HL-60 (cell line): ENCODE data around the gene TGFA.
A peak's percentile ranks its signal among the peaks of the same experiment; 100 is the strongest.

Experiments
- DNase-seq, 2 experiments: peaks; one replicate each; pipeline ENCODE4 v3.0.0-alpha.2; 2010 to 2020; ENCODE audit warnings: low read depth in 1 of 2, low spot score in 1 of 2
- H3K27ac ChIP-seq: fragments of 250-450 bp; sonication (Bioruptor Pico); replicated peaks from 2 replicates; pipeline ENCODE4 v1.5.1; 2020; ENCODE audit warnings: mild to moderate bottlenecking, moderate library complexity
- H3K27me3 ChIP-seq: fragments of 250-450 bp; sonication (Bioruptor Pico); 2 replicates; pipeline ENCODE4 v1.5.1; 2021; ENCODE audit warnings: mild to moderate bottlenecking, moderate library complexity; ENCODE audit not compliant: insufficient read depth, poor library complexity, severe bottlenecking
- H3K4me3 ChIP-seq: replicated peaks from 2 replicates; pipeline ENCODE4 v1.5.1; 2011; ENCODE audit warnings: mild to moderate bottlenecking, control low read depth, low read length; ENCODE audit not compliant: insufficient read depth
- GABPA ChIP-seq: IDR thresholded peaks from 2 replicates; pipeline ENCODE4 v1.6.1; 2012; ENCODE audit warnings: low read depth
- POLR2AphosphoS5 ChIP-seq: IDR thresholded peaks from 2 replicates; pipeline ENCODE4 v1.6.1; 2012; ENCODE audit warnings: low read depth
- SPI1 ChIP-seq: IDR thresholded peaks from 2 replicates; pipeline ENCODE4 v1.6.1; 2012; ENCODE audit warnings: low read depth, mild to moderate bottlenecking, borderline replicate concordance
- TF ChIP-seq, protein P1 (sequence below): IDR thresholded peaks from 2 replicates; pipeline ENCODE4 v1.6.1; 2012; ENCODE audit warnings: low read depth; ENCODE audit not compliant: insufficient replicate concordance
- TF ChIP-seq, protein P2 (sequence below): IDR thresholded peaks from one replicate; pipeline ENCODE4 v1.5.1; 2011; ENCODE audit warnings: low read length, control low read depth, inconsistent platforms; ENCODE audit not compliant: insufficient read depth

Gene TGFA

DNA sequence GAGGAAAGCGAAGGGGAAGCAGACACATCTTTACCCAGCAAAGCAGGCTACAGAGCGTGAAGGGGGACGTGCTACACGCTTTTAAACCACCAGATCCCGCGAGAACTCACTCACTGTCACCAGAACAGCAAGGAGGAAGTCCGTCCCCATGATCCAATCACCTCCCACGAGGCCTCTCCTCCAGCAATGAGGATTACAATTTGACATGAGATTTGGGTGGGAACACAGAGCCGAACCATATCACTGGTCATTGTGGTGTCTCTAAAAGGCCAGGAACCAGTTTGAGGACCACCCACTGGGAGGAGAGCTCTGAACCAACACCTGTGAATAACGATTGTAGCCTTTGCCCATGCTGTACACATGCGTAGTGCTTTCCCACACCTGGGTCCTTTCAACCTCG lies 135.1 kb downstream of the TGFA start:
- TF ChIP-seq SPI1: 0 out of 2 replicates have a peak, but pooled peaks have one; percentile 64
- TF ChIP-seq, protein P1, sequence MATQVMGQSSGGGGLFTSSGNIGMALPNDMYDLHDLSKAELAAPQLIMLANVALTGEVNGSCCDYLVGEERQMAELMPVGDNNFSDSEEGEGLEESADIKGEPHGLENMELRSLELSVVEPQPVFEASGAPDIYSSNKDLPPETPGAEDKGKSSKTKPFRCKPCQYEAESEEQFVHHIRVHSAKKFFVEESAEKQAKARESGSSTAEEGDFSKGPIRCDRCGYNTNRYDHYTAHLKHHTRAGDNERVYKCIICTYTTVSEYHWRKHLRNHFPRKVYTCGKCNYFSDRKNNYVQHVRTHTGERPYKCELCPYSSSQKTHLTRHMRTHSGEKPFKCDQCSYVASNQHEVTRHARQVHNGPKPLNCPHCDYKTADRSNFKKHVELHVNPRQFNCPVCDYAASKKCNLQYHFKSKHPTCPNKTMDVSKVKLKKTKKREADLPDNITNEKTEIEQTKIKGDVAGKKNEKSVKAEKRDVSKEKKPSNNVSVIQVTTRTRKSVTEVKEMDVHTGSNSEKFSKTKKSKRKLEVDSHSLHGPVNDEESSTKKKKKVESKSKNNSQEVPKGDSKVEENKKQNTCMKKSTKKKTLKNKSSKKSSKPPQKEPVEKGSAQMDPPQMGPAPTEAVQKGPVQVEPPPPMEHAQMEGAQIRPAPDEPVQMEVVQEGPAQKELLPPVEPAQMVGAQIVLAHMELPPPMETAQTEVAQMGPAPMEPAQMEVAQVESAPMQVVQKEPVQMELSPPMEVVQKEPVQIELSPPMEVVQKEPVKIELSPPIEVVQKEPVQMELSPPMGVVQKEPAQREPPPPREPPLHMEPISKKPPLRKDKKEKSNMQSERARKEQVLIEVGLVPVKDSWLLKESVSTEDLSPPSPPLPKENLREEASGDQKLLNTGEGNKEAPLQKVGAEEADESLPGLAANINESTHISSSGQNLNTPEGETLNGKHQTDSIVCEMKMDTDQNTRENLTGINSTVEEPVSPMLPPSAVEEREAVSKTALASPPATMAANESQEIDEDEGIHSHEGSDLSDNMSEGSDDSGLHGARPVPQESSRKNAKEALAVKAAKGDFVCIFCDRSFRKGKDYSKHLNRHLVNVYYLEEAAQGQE: no peak
- Histone ChIP-seq H3K4me3 (no peak overlapping the region), H3K27ac (no peak overlapping the region), H3K27me3 (no peaks in the 10 kb centered on the region)
- peak; percentile 18 to 64 for DNase-seq

DNA sequence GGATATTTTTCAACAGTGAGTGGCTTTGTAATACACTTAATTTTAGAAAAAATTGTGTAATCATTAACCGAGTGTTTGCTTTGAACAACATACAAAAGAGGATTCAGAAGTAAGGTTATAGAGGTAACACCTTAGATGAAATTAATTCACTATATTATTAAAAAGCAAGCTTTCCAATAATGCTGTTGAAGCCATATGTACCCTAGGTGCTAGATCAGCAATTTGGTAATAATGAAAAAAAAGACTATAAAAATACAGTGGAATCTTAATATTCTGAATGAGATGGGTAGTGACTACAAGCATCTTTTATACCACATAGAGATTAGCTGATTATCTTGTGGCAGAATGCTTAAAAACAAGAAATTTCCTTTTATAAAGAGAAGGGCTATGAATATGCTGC lies 136.6 kb downstream of the TGFA start:
- Histone ChIP-seq H3K27me3 (no peaks in the 10 kb centered on the region), H3K27ac (no peak overlapping the region), H3K4me3 (no peak overlapping the region)
- DNase-seq: no peak
- TF ChIP-seq GABPA: no peak
- no peak for TF ChIP-seq SPI1

- Histone ChIP-seq H3K27ac (no peak overlapping the region), H3K27me3 (no peaks in the 10 kb centered on the region), H3K4me3 (no peak overlapping the region)
- no peak for DNase-seq
- TF ChIP-seq, protein P1: no peak
- TF ChIP-seq, protein P2, sequence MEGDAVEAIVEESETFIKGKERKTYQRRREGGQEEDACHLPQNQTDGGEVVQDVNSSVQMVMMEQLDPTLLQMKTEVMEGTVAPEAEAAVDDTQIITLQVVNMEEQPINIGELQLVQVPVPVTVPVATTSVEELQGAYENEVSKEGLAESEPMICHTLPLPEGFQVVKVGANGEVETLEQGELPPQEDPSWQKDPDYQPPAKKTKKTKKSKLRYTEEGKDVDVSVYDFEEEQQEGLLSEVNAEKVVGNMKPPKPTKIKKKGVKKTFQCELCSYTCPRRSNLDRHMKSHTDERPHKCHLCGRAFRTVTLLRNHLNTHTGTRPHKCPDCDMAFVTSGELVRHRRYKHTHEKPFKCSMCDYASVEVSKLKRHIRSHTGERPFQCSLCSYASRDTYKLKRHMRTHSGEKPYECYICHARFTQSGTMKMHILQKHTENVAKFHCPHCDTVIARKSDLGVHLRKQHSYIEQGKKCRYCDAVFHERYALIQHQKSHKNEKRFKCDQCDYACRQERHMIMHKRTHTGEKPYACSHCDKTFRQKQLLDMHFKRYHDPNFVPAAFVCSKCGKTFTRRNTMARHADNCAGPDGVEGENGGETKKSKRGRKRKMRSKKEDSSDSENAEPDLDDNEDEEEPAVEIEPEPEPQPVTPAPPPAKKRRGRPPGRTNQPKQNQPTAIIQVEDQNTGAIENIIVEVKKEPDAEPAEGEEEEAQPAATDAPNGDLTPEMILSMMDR: no peak
- no peak for TF ChIP-seq GABPA
- no peak for TF ChIP-seq SPI1
- TF ChIP-seq POLR2AphosphoS5: no peak
Measured at GRCh38 chr2:70412294-70413070, 141.1 kb downstream of the TGFA start.

GRCh38 chr2:70411483-70412125 lies 142.0 kb downstream of the TGFA start:
- Histone ChIP-seq H3K27ac (no peak overlapping the region), H3K4me3 (no peak overlapping the region), H3K27me3 (no peaks in the 10 kb centered on the region)
- TF ChIP-seq GABPA: no peak
- TF ChIP-seq, protein P2: no peak
- no peak for TF ChIP-seq SPI1
- no peak for TF ChIP-seq POLR2AphosphoS5
- TF ChIP-seq, protein P1: no peak
- no peak for DNase-seq
